NCI-H2227 (cell line): Measurements from ENCODE around the gene GABRG2.

ENCODE experiments used
- DNase-seq: peaks from one replicate; lab custom pipeline; 2025; ENCODE audit not compliant: unreplicated experiment; lab: John Stamatoyannopoulos, UW

Gene GABRG2

GRCh38 chr5:162189719-162190118, 122.1 kb downstream of the GABRG2 start:
- DNase-seq: no peak

GRCh38 chr5:162193012-162193411, 125.4 kb downstream of the GABRG2 start:
- DNase-seq: no peak

- DNase-seq: no peak
These were observed 128.8 kb downstream of the GABRG2 start for GRCh38 chr5:162196351-162196750.

- no peak for DNase-seq
These were observed 134.8 kb downstream of the GABRG2 start for GRCh38 chr5:162202285-162202880.
